ENCODE measurements around the gene GRAMD1C.
A peak's percentile ranks its signal among the peaks of the same experiment; 100 is the strongest.

The GRAMD1C gene

DNA sequence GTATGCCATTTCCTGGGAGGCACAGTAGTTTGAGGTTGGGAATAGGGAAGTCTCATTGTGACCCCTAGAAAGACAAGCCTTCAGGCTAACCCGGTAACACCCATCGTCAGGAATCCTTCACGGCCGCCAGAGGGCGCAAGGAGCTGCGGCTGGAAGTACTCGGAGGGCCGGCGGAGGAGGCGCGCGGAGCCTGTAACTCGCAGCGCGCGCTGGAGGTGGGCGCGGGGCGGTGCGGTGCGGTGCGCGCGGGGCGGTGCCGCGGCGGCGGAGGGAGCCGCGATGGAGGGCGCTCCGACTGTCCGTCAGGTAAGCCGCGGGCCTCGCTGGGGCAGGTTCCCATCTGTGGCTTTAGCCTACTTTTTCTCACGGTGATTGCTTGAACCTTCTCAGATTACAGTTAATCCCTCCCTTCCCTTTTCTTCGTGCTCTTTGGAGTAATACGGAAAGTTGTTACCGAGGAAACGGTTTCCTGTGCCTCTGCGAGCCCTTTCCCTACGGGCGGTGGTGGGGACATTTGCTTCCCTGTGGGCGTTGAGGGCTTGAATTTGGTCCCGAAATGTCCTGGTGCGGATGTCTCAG lies at the start of gene GRAMD1C:
Gene GRAMD1C, plus strand, starts transcription at position 158 of the 579 bp plus-strand sequence. Its CDS starts 122 bp downstream, at position 280.
- H3K9me3 ChIP-seq (ENCODE audit: control insufficient read depth, insufficient read depth, low read length), result no peaks in the 10 kb centered on the region
- peak within 1 kb of the TSS; percentile 86 for H3K9ac ChIP-seq (ENCODE audit: low read depth, low read length)
- no peaks in the 10 kb centered on the region for H3K36me3 ChIP-seq (ENCODE audit: insufficient read depth, low read length)
- no peaks in the 10 kb centered on the region for H3K4me1 ChIP-seq (ENCODE audit: insufficient read depth, low read length)

DNA sequence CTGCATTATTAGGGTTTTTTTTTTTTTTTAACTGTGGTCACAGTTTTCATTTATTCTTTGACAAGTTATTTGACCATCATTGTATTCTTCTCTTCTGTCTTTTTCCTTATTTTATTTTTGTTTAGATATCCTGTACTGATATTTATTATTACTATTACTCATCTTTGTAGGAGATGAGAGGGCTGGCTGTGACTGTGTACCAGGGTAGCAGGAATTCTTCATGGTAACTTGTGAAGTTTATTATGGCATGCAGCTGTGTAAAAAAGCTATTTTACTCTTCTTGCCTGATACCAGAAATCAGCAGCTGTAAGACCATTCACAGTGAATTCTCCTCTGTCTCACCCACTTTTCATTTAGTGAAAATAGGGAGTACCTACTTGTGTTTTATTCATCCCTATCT lies 47.2 kb upstream of the GRAMD1C start:
- Histone ChIP-seq H3K4me1 (ENCODE audit: insufficient read depth, low read length) (no peaks in the 10 kb centered on the region), H3K36me3 (ENCODE audit: insufficient read depth, low read length) (peaks cover 9% of the 10 kb centered on the region; the same call in 1 of the 2 replicates), H3K9me3 (ENCODE audit: control insufficient read depth, insufficient read depth, low read length) (no peaks in the 10 kb centered on the region), H3K9ac (ENCODE audit: low read depth, low read length) (no peak overlapping the region)

DNA sequence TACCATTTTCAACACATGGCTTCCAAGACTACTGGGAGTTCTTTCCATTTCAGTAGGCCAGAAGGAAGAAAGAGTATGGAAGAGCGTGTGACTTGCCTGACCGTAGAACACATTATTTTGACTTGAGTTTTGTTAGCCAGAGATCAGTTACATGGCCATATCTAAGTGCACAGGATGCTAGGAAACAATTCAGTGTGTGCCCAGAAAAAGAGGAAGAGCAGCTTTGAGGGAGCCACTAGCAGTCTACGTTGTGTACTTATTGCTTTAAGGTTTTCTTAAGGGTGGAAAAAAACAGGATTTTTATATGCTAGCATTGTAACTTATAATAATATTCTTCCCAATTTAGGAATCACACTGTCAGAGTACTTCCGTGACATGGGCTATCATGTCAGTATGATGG lies 44.1 kb upstream of the GRAMD1C start:
- no peak overlapping the region for H3K9ac ChIP-seq (ENCODE audit: low read depth, low read length)
- no peaks in the 10 kb centered on the region for H3K4me1 ChIP-seq (ENCODE audit: insufficient read depth, low read length)
- peaks cover 11% of the 10 kb centered on the region for H3K36me3 ChIP-seq (ENCODE audit: insufficient read depth, low read length)
- H3K9me3 ChIP-seq (ENCODE audit: control insufficient read depth, insufficient read depth, low read length), result no peaks in the 10 kb centered on the region

GRCh38 chr3:113795693-113796092 lies 42.9 kb upstream of the GRAMD1C start:
- Histone ChIP-seq H3K36me3 (ENCODE audit: insufficient read depth, low read length) (peaks cover 11% of the 10 kb centered on the region), H3K9me3 (ENCODE audit: control insufficient read depth, insufficient read depth, low read length) (no peaks in the 10 kb centered on the region), H3K9ac (ENCODE audit: low read depth, low read length) (no peak overlapping the region)

GRCh38 chr3:113802795-113803455 lies 35.7 kb upstream of the GRAMD1C start:
- Histone ChIP-seq H3K9ac (ENCODE audit: low read depth, low read length) (no peak overlapping the region), H3K36me3 (ENCODE audit: insufficient read depth, low read length) (peaks cover 10% of the 10 kb centered on the region), H3K4me1 (ENCODE audit: insufficient read depth, low read length) (no peaks in the 10 kb centered on the region), H3K9me3 (ENCODE audit: control insufficient read depth, insufficient read depth, low read length) (no peaks in the 10 kb centered on the region)

More at GRCh38 chr3:113795693-113796092, 42.9 kb upstream of the GRAMD1C start:
- no peaks in the 10 kb centered on the region for H3K4me1 ChIP-seq (ENCODE audit: insufficient read depth, low read length)

DNA sequence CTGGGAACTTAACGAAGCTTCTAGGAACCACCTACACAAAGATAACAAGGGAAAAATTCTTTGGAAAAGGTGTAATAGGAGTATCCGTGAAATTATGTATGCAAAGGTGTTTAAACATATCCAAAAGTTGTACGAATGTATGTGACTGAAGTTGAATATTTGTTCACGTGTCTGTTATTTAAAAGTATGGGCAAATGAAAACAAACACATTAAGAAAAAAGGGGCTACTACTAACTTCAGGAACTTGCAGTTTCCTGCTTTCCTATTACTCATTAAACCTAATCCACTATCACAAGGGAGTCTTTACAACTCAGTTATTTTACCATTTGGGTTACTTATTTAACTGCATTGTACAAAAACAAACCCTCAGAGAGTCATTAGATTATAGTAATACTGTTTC lies 33.9 kb upstream of the GRAMD1C start:
- Histone ChIP-seq H3K9me3 (ENCODE audit: control insufficient read depth, insufficient read depth, low read length) (no peaks in the 10 kb centered on the region), H3K36me3 (ENCODE audit: insufficient read depth, low read length) (peaks cover 10% of the 10 kb centered on the region), H3K9ac (ENCODE audit: low read depth, low read length) (no peak overlapping the region), H3K4me1 (ENCODE audit: insufficient read depth, low read length) (no peaks in the 10 kb centered on the region)

- Histone ChIP-seq H3K9ac (ENCODE audit: low read depth, low read length) (no peak overlapping the region), H3K36me3 (ENCODE audit: insufficient read depth, low read length) (peaks cover 10% of the 10 kb centered on the region), H3K4me1 (ENCODE audit: insufficient read depth, low read length) (no peaks in the 10 kb centered on the region), H3K9me3 (ENCODE audit: control insufficient read depth, insufficient read depth, low read length) (no peaks in the 10 kb centered on the region)
These were observed 33.3 kb upstream of the GRAMD1C start for GRCh38 chr3:113805249-113805648.

DNA sequence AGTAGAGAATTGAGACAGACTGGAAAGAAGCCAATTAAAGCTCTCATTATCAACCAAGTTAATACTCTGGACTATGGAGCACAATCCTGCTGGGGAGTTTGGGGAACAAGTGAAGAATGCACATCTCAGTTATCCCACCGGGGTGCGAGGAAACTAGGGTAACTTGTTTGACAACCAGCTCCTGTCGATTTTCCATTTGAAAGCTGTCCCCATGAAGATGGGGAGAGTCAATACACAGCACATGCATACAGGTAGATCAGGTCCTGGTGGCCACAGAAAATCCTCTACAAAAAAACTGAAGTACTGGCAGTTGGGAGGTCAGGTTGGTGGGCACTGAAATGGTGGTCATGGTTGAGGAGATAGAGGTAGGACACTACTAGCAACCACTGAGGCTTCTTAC lies 25.7 kb upstream of the GRAMD1C start:
- H3K36me3 ChIP-seq (ENCODE audit: insufficient read depth, low read length), result no peaks in the 10 kb centered on the region; the same call in 1 of the 2 replicates

GRCh38 chr3:113819866-113820265 lies 18.7 kb upstream of the GRAMD1C start:
- no peak overlapping the region for H3K9ac ChIP-seq (ENCODE audit: low read depth, low read length)
- no peaks in the 10 kb centered on the region for H3K36me3 ChIP-seq (ENCODE audit: insufficient read depth, low read length)
- no peaks in the 10 kb centered on the region for H3K4me1 ChIP-seq (ENCODE audit: insufficient read depth, low read length)
- H3K9me3 ChIP-seq (ENCODE audit: control insufficient read depth, insufficient read depth, low read length), result no peaks in the 10 kb centered on the region

More for the DNA sequence above, 25.7 kb upstream of the GRAMD1C start:
- Histone ChIP-seq H3K9me3 (ENCODE audit: control insufficient read depth, insufficient read depth, low read length) (no peaks in the 10 kb centered on the region), H3K4me1 (ENCODE audit: insufficient read depth, low read length) (no peaks in the 10 kb centered on the region), H3K9ac (ENCODE audit: low read depth, low read length) (no peak overlapping the region)

DNA sequence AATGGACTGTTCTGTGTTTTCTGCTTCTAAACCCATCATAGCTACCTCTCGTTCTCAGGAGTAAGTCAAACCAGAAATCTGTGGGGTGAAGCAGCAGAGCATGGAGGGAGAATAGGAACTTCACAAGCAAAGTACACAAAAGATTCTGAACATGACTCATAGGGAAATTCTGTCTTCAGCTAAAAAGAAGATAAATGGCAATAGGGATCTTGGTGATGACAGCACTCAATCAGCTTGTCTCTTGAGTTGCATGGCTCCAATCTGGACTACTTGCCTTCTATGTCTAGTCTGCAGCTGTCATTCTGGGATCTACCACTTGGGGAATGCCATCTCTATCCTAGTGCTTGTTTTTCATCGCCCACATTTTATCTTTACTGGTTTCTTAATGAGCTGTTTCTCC lies 13.5 kb upstream of the GRAMD1C start:
- Histone ChIP-seq H3K9me3 (ENCODE audit: control insufficient read depth, insufficient read depth, low read length) (no peaks in the 10 kb centered on the region), H3K9ac (ENCODE audit: low read depth, low read length) (no peak overlapping the region), H3K36me3 (ENCODE audit: insufficient read depth, low read length) (no peaks in the 10 kb centered on the region), H3K4me1 (ENCODE audit: insufficient read depth, low read length) (peaks cover 6% of the 10 kb centered on the region)

DNA sequence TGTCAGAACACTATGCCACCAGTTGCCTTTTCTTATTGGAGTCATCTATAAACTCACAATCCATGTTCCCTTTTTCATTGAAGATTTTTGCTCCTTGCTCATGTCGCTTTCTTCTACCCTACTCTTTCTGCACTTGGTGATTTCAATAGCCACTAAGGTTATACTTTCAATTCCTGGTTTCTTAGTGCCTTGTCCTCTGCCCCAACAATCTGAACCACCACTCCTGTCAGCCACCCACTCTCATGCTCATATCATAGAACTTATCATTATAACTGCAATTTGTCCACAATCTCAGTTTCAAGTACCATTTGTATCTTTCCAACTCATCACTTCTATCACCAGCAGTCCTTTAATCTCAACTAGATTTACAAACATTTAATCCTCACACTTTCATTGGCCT lies 10.0 kb upstream of the GRAMD1C start:
- H3K9ac ChIP-seq (ENCODE audit: low read depth, low read length), result no peak overlapping the region
- no peaks in the 10 kb centered on the region for H3K9me3 ChIP-seq (ENCODE audit: control insufficient read depth, insufficient read depth, low read length)
- H3K36me3 ChIP-seq (ENCODE audit: insufficient read depth, low read length), result no peaks in the 10 kb centered on the region
- peaks cover 14% of the 10 kb centered on the region for H3K4me1 ChIP-seq (ENCODE audit: insufficient read depth, low read length)

DNA sequence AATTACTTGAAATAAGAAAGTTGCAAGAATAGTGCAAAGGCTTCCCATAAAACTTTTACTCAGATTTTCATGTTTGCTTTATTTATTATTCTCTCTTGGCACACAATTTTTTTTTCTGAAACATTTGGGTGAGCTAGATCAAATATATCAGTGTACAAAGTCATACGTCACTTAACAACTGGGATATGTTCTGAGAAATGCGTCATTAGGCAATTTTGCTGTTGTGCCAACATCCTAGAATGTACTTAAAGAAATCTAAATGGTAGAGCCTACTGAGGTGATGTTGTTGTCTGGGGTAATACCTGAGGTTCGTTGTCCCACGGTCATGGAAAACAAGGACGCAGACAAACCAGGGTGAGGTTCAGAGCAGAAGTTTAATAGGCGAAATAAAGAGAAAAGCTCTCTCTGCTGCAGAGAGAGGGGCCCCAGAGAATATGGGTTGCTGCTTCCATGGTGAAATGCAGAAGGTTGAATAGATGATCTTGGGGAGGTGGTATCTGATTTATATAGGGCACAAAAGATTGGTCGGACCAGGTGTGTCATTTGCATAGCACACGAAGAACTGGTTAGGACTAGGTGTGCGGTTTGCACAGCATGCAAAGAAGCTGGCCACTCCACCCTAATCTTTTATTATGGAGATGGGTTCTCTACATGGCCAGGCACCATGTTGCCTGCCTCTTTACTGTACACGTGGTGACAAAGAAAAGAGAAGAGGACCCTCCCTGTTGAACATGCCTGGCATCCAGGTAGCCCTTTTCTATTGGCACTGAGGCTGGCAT lies 8.8 kb upstream of the GRAMD1C start:
- Histone ChIP-seq H3K36me3 (ENCODE audit: insufficient read depth, low read length) (no peaks in the 10 kb centered on the region), H3K4me1 (ENCODE audit: insufficient read depth, low read length) (peaks cover 14% of the 10 kb centered on the region), H3K9me3 (ENCODE audit: control insufficient read depth, insufficient read depth, low read length) (no peaks in the 10 kb centered on the region), H3K9ac (ENCODE audit: low read depth, low read length) (no peak overlapping the region)

GRCh38 chr3:113831103-113831355 lies 7.6 kb upstream of the GRAMD1C start:
- H3K4me1 ChIP-seq (ENCODE audit: insufficient read depth, low read length), result peaks cover 14% of the 10 kb centered on the region

DNA sequence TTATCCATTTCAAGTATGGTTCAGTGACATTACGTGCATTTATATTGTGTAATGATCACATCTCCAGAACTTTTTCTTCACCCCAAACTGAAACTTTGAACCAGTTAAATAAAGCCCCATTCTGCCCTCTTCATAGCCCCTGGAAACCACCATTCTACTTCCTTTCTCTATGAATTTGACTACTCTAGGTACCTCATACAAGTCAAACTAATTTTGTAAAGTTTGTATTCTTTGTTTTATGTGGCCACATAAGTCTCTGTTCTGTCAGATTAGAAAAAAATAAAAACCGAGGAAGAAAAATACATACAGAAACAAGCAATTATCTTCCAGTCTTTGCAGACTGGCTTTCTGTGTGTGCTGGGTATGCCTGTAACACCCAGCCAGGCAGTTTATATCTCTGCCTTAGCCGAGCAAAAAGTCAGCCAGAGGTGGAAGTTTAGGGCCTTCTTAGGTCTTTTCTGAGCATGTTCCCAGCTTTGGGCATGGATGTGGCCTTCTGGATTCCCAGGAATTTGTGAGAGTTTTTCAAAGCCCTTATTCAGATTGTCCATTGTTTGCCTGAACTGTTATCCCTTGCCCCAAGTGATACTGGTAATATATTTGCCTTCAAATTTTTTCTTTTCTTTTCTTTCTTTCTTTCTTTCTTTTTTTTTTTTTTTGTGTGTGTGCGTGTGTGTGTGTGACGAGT lies 6.0 kb upstream of the GRAMD1C start:
- Histone ChIP-seq H3K9ac (ENCODE audit: low read depth, low read length) (no peak overlapping the region), H3K4me1 (ENCODE audit: insufficient read depth, low read length) (peaks cover 14% of the 10 kb centered on the region), H3K9me3 (ENCODE audit: control insufficient read depth, insufficient read depth, low read length) (no peaks in the 10 kb centered on the region), H3K36me3 (ENCODE audit: insufficient read depth, low read length) (no peaks in the 10 kb centered on the region)

More at GRCh38 chr3:113831103-113831355, 7.6 kb upstream of the GRAMD1C start:
- Histone ChIP-seq H3K9ac (ENCODE audit: low read depth, low read length) (no peak overlapping the region), H3K36me3 (ENCODE audit: insufficient read depth, low read length) (no peaks in the 10 kb centered on the region), H3K9me3 (ENCODE audit: control insufficient read depth, insufficient read depth, low read length) (no peaks in the 10 kb centered on the region)
